ENCODE results near the gene GAREM1. TPM values are rescaled to one million over a fixed set of nuclear protein-coding genes. Genes with fewer than 3 reads are reported as not detected.
"Not testable (repeated sequence)": the region's sequence is repeated elsewhere in the genome, so short reads cannot be mapped to it uniquely, and the experiment has no call there.

Gene GAREM1
- total RNA-seq, 3 donors from 2014 or later = 0.11 to 0.33 (median 0.30) TPM

- Mint-ChIP-seq H3K4me3 (no peak overlapping the region), H3K36me3 (ENCODE audit: insufficient read depth) (no peaks in the 10 kb centered on the region), H3K4me1 (ENCODE audit: low read depth) (no peaks in the 10 kb centered on the region), H3K9me3 (no peaks in the 10 kb centered on the region), H3K27me3 (ENCODE audit: low read depth) (peaks cover 2% of the 10 kb centered on the region)
- ATAC-seq (no peak), DNase-seq (no peak)
Observed at GRCh38 chr18:32358075-32358474, 112.6 kb downstream of the GAREM1 start.

DNA sequence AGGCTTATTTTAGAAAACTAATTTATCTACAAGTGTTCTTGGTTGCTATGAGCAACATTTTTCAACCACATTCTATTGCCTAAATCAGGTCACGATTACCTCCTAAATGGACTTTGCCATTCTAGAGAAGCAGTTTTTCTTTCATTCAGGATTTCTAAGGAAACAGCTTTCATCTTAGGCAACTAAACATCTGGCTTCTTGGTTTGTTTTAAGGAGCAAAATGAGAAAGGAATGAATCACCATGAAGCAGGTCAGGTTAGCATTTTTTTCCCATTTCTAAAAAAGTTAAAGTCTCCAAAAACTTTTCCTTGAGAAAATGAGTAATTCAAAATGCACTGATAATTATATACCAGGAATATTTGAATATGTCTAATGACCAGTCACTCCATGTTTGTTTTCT is 114.8 kb downstream of the GAREM1 start:
- Mint-ChIP-seq H3K36me3 (ENCODE audit: insufficient read depth) (no peaks in the 10 kb centered on the region), H3K4me1 (ENCODE audit: low read depth) (no peaks in the 10 kb centered on the region), H3K4me3 (no peak overlapping the region), H3K27me3 (ENCODE audit: low read depth) (peaks cover 2% of the 10 kb centered on the region), H3K9me3 (no peaks in the 10 kb centered on the region)
- DNase-seq (no peak), ATAC-seq (no peak)

- no peak for DNase-seq
- H3K9me3 Mint-ChIP-seq = no peaks in the 10 kb centered on the region
- H3K27me3 Mint-ChIP-seq (ENCODE audit: low read depth) = peaks cover 2% of the 10 kb centered on the region
- H3K36me3 Mint-ChIP-seq (ENCODE audit: insufficient read depth) = no peaks in the 10 kb centered on the region
- no peak for ATAC-seq
- H3K4me3 Mint-ChIP-seq = no peak overlapping the region
- no peaks in the 10 kb centered on the region for H3K4me1 Mint-ChIP-seq (ENCODE audit: low read depth)
Observed at GRCh38 chr18:32354518-32354917, 116.2 kb downstream of the GAREM1 start.

- Mint-ChIP-seq H3K36me3 (ENCODE audit: insufficient read depth) (no peaks in the 10 kb centered on the region), H3K27me3 (ENCODE audit: low read depth) (peaks cover 2% of the 10 kb centered on the region), H3K4me3 (no peak overlapping the region), H3K4me1 (ENCODE audit: low read depth) (no peaks in the 10 kb centered on the region), H3K9me3 (no peaks in the 10 kb centered on the region)
- DNase-seq (no peak), ATAC-seq (no peak)
Observed at GRCh38 chr18:32353257-32353656, 117.4 kb downstream of the GAREM1 start.

DNA sequence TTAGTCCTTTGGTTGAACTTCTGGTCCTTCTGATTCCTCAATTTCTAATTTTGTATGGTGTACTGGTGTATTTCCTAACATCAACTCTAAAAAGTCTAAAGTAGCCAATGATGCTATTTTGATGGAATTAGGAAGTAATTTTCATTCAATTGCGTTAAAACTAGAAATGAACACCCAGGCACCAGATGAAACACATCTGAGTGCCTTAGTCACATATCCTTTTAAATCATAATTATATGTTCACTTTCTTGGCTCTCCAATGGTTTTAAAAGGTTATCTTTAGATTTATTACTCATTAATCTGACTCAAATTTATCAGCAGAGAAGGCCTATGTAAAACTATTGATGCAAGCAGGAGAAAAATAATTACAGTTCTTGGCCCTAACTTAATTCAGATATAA is 119.7 kb downstream of the GAREM1 start:
- Mint-ChIP-seq H3K36me3 (ENCODE audit: insufficient read depth) (no peaks in the 10 kb centered on the region), H3K4me3 (no peak overlapping the region), H3K4me1 (ENCODE audit: low read depth) (no peaks in the 10 kb centered on the region), H3K9me3 (no peaks in the 10 kb centered on the region), H3K27me3 (ENCODE audit: low read depth) (no peaks in the 10 kb centered on the region)
- DNase-seq = no peak
- ATAC-seq = no peak

- H3K9me3 Mint-ChIP-seq = no peaks in the 10 kb centered on the region
- H3K4me1 Mint-ChIP-seq (ENCODE audit: low read depth) = no peaks in the 10 kb centered on the region
- no peaks in the 10 kb centered on the region for H3K27me3 Mint-ChIP-seq (ENCODE audit: low read depth)
- H3K4me3 Mint-ChIP-seq = no peak overlapping the region
- ATAC-seq (no peak), DNase-seq (no peak)
- no peaks in the 10 kb centered on the region for H3K36me3 Mint-ChIP-seq (ENCODE audit: insufficient read depth)
Observed at GRCh38 chr18:32349728-32350395, 120.8 kb downstream of the GAREM1 start.

GRCh38 chr18:32346671-32347070 is 124.0 kb downstream of the GAREM1 start:
- Mint-ChIP-seq H3K36me3 (ENCODE audit: insufficient read depth) (no peaks in the 10 kb centered on the region), H3K4me1 (ENCODE audit: low read depth) (no peaks in the 10 kb centered on the region), H3K4me3 (no peak overlapping the region), H3K27me3 (ENCODE audit: low read depth) (peaks cover 8% of the 10 kb centered on the region), H3K9me3 (no peaks in the 10 kb centered on the region)
- ATAC-seq (no peak), DNase-seq (no peak)

- DNase-seq (no peak), ATAC-seq (no peak)
- H3K4me3 Mint-ChIP-seq = no peak overlapping the region
- H3K9me3 Mint-ChIP-seq = peaks cover 3% of the 10 kb centered on the region
- no peaks in the 10 kb centered on the region for H3K36me3 Mint-ChIP-seq (ENCODE audit: insufficient read depth)
- H3K4me1 Mint-ChIP-seq (ENCODE audit: low read depth) = no peaks in the 10 kb centered on the region
- peaks cover 8% of the 10 kb centered on the region for H3K27me3 Mint-ChIP-seq (ENCODE audit: low read depth)
Observed at GRCh38 chr18:32343634-32344033, 127.0 kb downstream of the GAREM1 start.

GRCh38 chr18:32341112-32341511 is 129.6 kb downstream of the GAREM1 start:
- H3K27me3 Mint-ChIP-seq (ENCODE audit: low read depth) = peaks cover 11% of the 10 kb centered on the region
- DNase-seq; ATAC-seq; H3K9me3 Mint-ChIP-seq; H3K4me1 Mint-ChIP-seq (ENCODE audit: low read depth); H3K36me3 Mint-ChIP-seq (ENCODE audit: insufficient read depth); H3K4me3 Mint-ChIP-seq: not testable (repeated sequence)

DNA sequence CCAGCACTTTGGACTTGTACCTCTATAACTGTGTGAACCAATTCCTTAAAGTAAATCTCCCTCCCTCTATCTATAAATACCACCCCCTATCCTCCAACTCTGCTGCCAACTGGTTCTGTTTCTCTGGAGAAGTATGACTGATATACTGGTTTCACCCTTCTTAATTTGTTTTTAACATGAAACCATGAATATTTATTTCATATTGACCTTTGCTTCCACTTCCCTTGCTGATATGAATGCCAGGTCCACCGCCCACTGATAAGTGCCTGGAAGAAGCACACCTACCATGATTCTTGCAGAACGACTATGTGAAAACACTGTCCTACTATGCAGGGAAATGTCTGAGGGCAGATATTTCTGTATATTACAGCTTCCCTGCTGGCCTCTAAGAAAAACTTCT is 131.6 kb downstream of the GAREM1 start:
- no peaks in the 10 kb centered on the region for H3K4me1 Mint-ChIP-seq (ENCODE audit: low read depth)
- DNase-seq (no peak), ATAC-seq (no peak)
- no peaks in the 10 kb centered on the region for H3K36me3 Mint-ChIP-seq (ENCODE audit: insufficient read depth)
- H3K9me3 Mint-ChIP-seq = peaks cover 3% of the 10 kb centered on the region
- no peak overlapping the region for H3K4me3 Mint-ChIP-seq
- peaks cover 9% of the 10 kb centered on the region for H3K27me3 Mint-ChIP-seq (ENCODE audit: low read depth)

GRCh38 chr18:32337821-32338220 is 132.9 kb downstream of the GAREM1 start:
- Mint-ChIP-seq H3K36me3 (ENCODE audit: insufficient read depth) (no peaks in the 10 kb centered on the region), H3K27me3 (ENCODE audit: low read depth) (peaks cover 4% of the 10 kb centered on the region), H3K9me3 (peaks cover 3% of the 10 kb centered on the region), H3K4me3 (no peak overlapping the region), H3K4me1 (ENCODE audit: low read depth) (no peaks in the 10 kb centered on the region)
- no peak for ATAC-seq
- DNase-seq = no peak

- no peak for DNase-seq
Observed at GRCh38 chr18:32337347-32337746, 133.3 kb downstream of the GAREM1 start.

DNA sequence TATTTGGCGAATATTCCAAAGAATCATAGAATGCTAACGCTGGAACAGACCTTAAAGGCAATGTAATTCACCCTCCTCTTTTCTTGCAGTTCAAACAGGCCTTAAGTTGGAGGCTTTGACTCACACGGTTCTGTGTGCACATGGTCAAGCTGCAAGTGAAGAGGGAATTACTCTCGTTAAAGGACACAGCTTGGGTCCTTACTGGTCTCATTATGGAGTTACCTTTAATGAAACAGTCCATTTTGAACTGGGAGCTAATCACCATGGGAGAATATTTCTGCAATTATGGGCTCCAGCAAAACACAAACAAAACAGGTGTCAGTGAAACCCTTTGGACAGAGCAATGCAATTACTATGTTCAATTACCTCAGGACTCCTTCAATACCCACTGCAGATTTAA is 135.5 kb downstream of the GAREM1 start:
- H3K36me3 Mint-ChIP-seq (ENCODE audit: insufficient read depth) = no peaks in the 10 kb centered on the region
- H3K9me3 Mint-ChIP-seq = no peaks in the 10 kb centered on the region
- ATAC-seq = no peak
- no peaks in the 10 kb centered on the region for H3K4me1 Mint-ChIP-seq (ENCODE audit: low read depth)
- no peak overlapping the region for H3K4me3 Mint-ChIP-seq
- no peak for DNase-seq
- H3K27me3 Mint-ChIP-seq (ENCODE audit: low read depth) = peaks cover 4% of the 10 kb centered on the region

More at GRCh38 chr18:32337347-32337746, 133.3 kb downstream of the GAREM1 start:
- Mint-ChIP-seq H3K27me3 (ENCODE audit: low read depth) (peaks cover 4% of the 10 kb centered on the region), H3K4me3 (no peak overlapping the region), H3K36me3 (ENCODE audit: insufficient read depth) (no peaks in the 10 kb centered on the region), H3K4me1 (ENCODE audit: low read depth) (no peaks in the 10 kb centered on the region), H3K9me3 (peaks cover 3% of the 10 kb centered on the region)
- ATAC-seq = no peak

- peaks cover 4% of the 10 kb centered on the region for H3K27me3 Mint-ChIP-seq (ENCODE audit: low read depth)
- no peak overlapping the region for H3K4me3 Mint-ChIP-seq
- H3K9me3 Mint-ChIP-seq = no peaks in the 10 kb centered on the region
- H3K4me1 Mint-ChIP-seq (ENCODE audit: low read depth) = no peaks in the 10 kb centered on the region
- ATAC-seq = no peak
- no peaks in the 10 kb centered on the region for H3K36me3 Mint-ChIP-seq (ENCODE audit: insufficient read depth)
- no peak for DNase-seq
Observed at GRCh38 chr18:32333781-32334180, 136.9 kb downstream of the GAREM1 start.

GRCh38 chr18:32332708-32333107 is 138.0 kb downstream of the GAREM1 start:
- no peaks in the 10 kb centered on the region for H3K4me1 Mint-ChIP-seq (ENCODE audit: low read depth)

More at GRCh38 chr18:32332708-32333107, 138.0 kb downstream of the GAREM1 start:
- no peak overlapping the region for H3K4me3 Mint-ChIP-seq
- DNase-seq (no peak), ATAC-seq (no peak)
- no peaks in the 10 kb centered on the region for H3K9me3 Mint-ChIP-seq
- H3K27me3 Mint-ChIP-seq (ENCODE audit: low read depth) = peaks cover 5% of the 10 kb centered on the region
- no peaks in the 10 kb centered on the region for H3K36me3 Mint-ChIP-seq (ENCODE audit: insufficient read depth)
